A673 (cell line): Measurements from ENCODE around the gene DOCK8. TPM values are rescaled to one million over a fixed set of nuclear protein-coding genes. Genes with fewer than 3 reads are reported as not detected.

Experiments
- BruUV-seq: library from RNA; stranded (reverse); fragments of 400-500 nt; replicated peaks from 2 replicates; lab custom pipeline; 2021; lab: Mats Ljungman, UMichigan
- CTCF ChIA-PET: fragments of 300-600 bp; sonication (Branson Sonifier 250); formaldehyde crosslinking; loops from one replicate; lab custom pipeline; 2022; ENCODE audit warnings: antibody characterized with exemption; lab: Charles Lee
- POLR2A ChIA-PET: fragments of 300-600 bp; sonication (Branson Sonifier 250); formaldehyde crosslinking; loops from one replicate; lab custom pipeline; 2022; ENCODE audit warnings: antibody characterized with exemption; ENCODE audit not compliant: low non-redundant PET; lab: Charles Lee
- DNase-seq: peaks from one replicate; pipeline ENCODE4 v3.0.0-alpha.2; 2015; ENCODE audit warnings: low spot score
- H3K27ac ChIP-seq: fragments of 200-600 bp; sonication (generic); 2 replicates; pipeline ENCODE4 v1.5.1; 2016; ENCODE audit warnings: mixed run types, low read depth, mild to moderate bottlenecking, mixed read lengths, antibody characterized with exemption, low read length; ENCODE audit not compliant: poor library complexity, severe bottlenecking
- H3K27me3 ChIP-seq: fragments of 200-600 bp; sonication (generic); replicated peaks from 2 replicates; pipeline ENCODE4 v1.6.1; 2017; ENCODE audit warnings: mixed run types, low read depth, mild to moderate bottlenecking, mixed read lengths, antibody characterized with exemption, low read length; ENCODE audit not compliant: insufficient read depth, poor library complexity
- H3K36me3 ChIP-seq: fragments of 200-600 bp; sonication (generic); 2 replicates; pipeline ENCODE4 v1.6.1; 2016; ENCODE audit warnings: mixed run types, mild to moderate bottlenecking, mixed read lengths, antibody characterized with exemption, low read length; ENCODE audit not compliant: insufficient read depth, poor library complexity, severe bottlenecking
- H3K4me1 ChIP-seq: fragments of 200-600 bp; sonication (generic); 2 replicates; pipeline ENCODE4 v1.6.1; 2017; ENCODE audit warnings: mixed run types, mild to moderate bottlenecking, mixed read lengths, antibody characterized with exemption, low read length; ENCODE audit not compliant: insufficient read depth, poor library complexity, severe bottlenecking
- H3K4me3 ChIP-seq: fragments of 200-600 bp; sonication (generic); 2 replicates; pipeline ENCODE4 v1.5.1; 2016; ENCODE audit warnings: low read depth, mixed run types, mild to moderate bottlenecking, mixed read lengths, low read length; ENCODE audit not compliant: poor library complexity, severe bottlenecking
- H3K9me3 ChIP-seq: fragments of 200-600 bp; sonication (generic); 2 replicates; pipeline ENCODE4 v1.6.1; 2016; ENCODE audit warnings: mixed run types, low read depth, mild to moderate bottlenecking, mixed read lengths, antibody characterized with exemption, low read length; ENCODE audit not compliant: poor library complexity, severe bottlenecking
- EZH2 ChIP-seq: fragments of 200-600 bp; sonication (generic); IDR thresholded peaks from 2 replicates; pipeline ENCODE4 v1.6.1; 2017; ENCODE audit warnings: borderline replicate concordance, low read depth, mild to moderate bottlenecking, mixed read lengths, antibody characterized with exemption, low read length; ENCODE audit not compliant: poor library complexity, severe bottlenecking
- intact Hi-C: fragments of 100-400 bp; cut with micrococcal nuclease; formaldehyde crosslinking; loops from one replicate; pipeline ENCODE4 v1.10.0; 2022; ENCODE audit not compliant: unreplicated experiment
- total RNA-seq: library from RNA; stranded (reverse); gene quantifications from 2 replicates; pipeline ENCODE4 v1.2.3, GENCODE V29; 2021
- TF ChIP-seq, protein P1 (sequence below): fragments of 300-800, 200-600 bp; sonication (generic); conservative IDR thresholded peaks from 2 replicates; pipeline ENCODE4 v1.5.1; 2017; ENCODE audit warnings: low read depth, mild to moderate bottlenecking, antibody characterized with exemption, low read length, moderate library complexity, mixed read lengths

The DOCK8 gene
- total RNA-seq, 1 experiment from 2014 or later = not detected

DNA sequence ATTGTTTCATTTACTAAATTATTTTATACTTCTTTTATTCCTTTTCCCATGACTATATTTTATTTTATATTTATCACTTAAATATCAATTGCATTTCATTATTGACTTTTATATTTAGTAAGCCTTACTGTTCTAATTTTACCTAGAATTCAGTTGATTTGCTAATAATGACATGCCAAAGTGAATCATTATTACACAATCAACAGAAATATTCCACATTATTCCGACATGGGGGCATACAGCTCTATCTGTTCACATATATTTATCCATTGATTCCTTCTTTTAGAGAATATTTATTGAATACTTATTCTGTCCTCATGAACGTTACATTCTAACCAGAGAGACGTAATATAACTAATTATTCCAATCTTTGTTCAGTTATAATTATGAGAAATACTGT, 221.8 kb downstream of the DOCK8 start:
- no peak for DNase-seq
- intact Hi-C loops = no loop called here
- Histone ChIP-seq H3K27ac (no peak overlapping the region), H3K27me3 (peaks cover 45% of the 10 kb centered on the region), H3K9me3 (no peaks in the 10 kb centered on the region), H3K4me3 (no peak overlapping the region), H3K36me3 (no peaks in the 10 kb centered on the region), H3K4me1 (no peaks in the 10 kb centered on the region)
- no TSS peak for BruUV-seq
- CTCF ChIA-PET = no interaction called here
- TF ChIP-seq, protein P1, sequence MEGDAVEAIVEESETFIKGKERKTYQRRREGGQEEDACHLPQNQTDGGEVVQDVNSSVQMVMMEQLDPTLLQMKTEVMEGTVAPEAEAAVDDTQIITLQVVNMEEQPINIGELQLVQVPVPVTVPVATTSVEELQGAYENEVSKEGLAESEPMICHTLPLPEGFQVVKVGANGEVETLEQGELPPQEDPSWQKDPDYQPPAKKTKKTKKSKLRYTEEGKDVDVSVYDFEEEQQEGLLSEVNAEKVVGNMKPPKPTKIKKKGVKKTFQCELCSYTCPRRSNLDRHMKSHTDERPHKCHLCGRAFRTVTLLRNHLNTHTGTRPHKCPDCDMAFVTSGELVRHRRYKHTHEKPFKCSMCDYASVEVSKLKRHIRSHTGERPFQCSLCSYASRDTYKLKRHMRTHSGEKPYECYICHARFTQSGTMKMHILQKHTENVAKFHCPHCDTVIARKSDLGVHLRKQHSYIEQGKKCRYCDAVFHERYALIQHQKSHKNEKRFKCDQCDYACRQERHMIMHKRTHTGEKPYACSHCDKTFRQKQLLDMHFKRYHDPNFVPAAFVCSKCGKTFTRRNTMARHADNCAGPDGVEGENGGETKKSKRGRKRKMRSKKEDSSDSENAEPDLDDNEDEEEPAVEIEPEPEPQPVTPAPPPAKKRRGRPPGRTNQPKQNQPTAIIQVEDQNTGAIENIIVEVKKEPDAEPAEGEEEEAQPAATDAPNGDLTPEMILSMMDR = no peak
- TF ChIP-seq EZH2 = no peak
- POLR2A ChIA-PET = interaction anchor here (0.5 kb wide), 1 partner anchor 542 kb away, joined by 3 read pairs; no protein-coding TSS in a partner anchor

DNA sequence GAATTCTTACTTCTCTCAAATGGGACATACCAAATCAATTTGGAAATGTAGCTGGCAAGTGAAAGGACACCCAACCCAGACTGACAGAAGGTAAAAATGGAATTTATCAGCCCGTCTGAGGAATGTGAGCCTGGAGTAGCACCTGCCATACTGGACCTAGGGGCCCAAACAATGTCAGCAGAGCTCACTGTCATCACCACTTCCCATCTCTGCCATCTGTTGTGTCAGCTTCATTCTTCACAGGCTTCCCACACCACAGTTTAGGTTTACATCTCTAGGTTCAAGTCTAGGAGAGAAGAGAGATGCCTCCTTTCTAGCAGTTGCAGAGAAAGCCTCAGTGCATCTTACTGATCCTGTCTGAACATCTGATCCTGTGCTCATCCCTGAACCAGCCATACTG, 222.4 kb downstream of the DOCK8 start:
- DNase-seq = no peak
- TF ChIP-seq EZH2 = no peak
- TF ChIP-seq, protein P1 = no peak
- BruUV-seq = no TSS peak
- no peak overlapping the region for H3K4me3 ChIP-seq
- POLR2A ChIA-PET = interaction anchor here (0.5 kb wide), 1 partner anchor 542 kb away, joined by 3 read pairs; no protein-coding TSS in a partner anchor
- H3K27ac ChIP-seq = no peak overlapping the region
- H3K4me1 ChIP-seq = no peaks in the 10 kb centered on the region
- H3K9me3 ChIP-seq = no peaks in the 10 kb centered on the region
- CTCF ChIA-PET = no interaction called here
- intact Hi-C loops = no loop called here
- H3K27me3 ChIP-seq = peaks cover 45% of the 10 kb centered on the region
- H3K36me3 ChIP-seq = no peaks in the 10 kb centered on the region

DNA sequence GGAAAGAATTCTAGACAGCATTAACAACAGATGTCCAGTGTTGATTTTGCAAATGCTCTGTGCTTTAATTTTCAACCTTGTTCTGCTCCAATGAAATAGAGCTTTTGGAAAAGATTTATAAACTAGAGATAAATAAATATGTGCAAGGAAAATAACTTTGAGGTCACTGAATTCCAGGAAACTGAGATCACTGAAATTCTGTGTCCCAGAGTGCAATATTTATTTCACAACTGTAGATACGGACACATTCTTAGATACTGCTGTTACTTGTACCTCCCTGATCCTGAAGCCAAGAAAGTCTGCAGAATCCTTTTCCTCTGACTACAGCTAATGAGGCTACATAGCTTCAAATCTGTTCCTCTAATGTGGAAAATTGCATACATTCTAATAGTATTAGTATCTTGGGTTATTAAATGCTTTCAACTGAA, 222.9 kb downstream of the DOCK8 start:
- H3K4me1 ChIP-seq = no peaks in the 10 kb centered on the region
- no peak for DNase-seq
- POLR2A ChIA-PET = no interaction called here
- H3K36me3 ChIP-seq = no peaks in the 10 kb centered on the region
- CTCF ChIA-PET = no interaction called here
- no TSS peak for BruUV-seq
- TF ChIP-seq EZH2 = no peak
- TF ChIP-seq, protein P1 = no peak
- peaks cover 42% of the 10 kb centered on the region for H3K27me3 ChIP-seq
- intact Hi-C loops = no loop called here
- no peak overlapping the region for H3K27ac ChIP-seq
- no peaks in the 10 kb centered on the region for H3K9me3 ChIP-seq
- H3K4me3 ChIP-seq = no peak overlapping the region
